HS-27A (cell line): Measurements from ENCODE around the gene ADSS1.
"Not testable (repeated sequence)": the region's sequence is repeated elsewhere in the genome, so short reads cannot be mapped to it uniquely, and the experiment has no call there.

Experiments used
- DNase-seq: peaks from one replicate; pipeline ENCODE4 v3.0.0-alpha.2; 2012; ENCODE audit warnings: low read depth, missing footprints

Gene ADSS1

GRCh38 chr14:104717646-104718045 lies 6.4 kb upstream of the ADSS1 start:
- DNase-seq = no peak

- no peak for DNase-seq
These were observed 5.9 kb upstream of the ADSS1 start for GRCh38 chr14:104718147-104718546.

GRCh38 chr14:104718871-104719270 lies 5.2 kb upstream of the ADSS1 start:
- DNase-seq = no peak

- no peak for DNase-seq
These were observed 4.7 kb upstream of the ADSS1 start for GRCh38 chr14:104719343-104719742.

- DNase-seq = no peak
These were observed 2.3 kb upstream of the ADSS1 start for GRCh38 chr14:104721505-104722431.

GRCh38 chr14:104722938-104723650 lies 935 bp upstream of the ADSS1 start:
- no peak for DNase-seq

- no peak for DNase-seq
These were observed 465 bp downstream of the ADSS1 start for GRCh38 chr14:104724407-104724980.

- DNase-seq = no peak
These were observed 1.1 kb downstream of the ADSS1 start for GRCh38 chr14:104724981-104725771.

- no peak for DNase-seq
These were observed 1.9 kb downstream of the ADSS1 start for GRCh38 chr14:104725772-104726548.

GRCh38 chr14:104726600-104727451 lies 2.8 kb downstream of the ADSS1 start:
- no peak for DNase-seq

GRCh38 chr14:104728631-104729030 lies 4.6 kb downstream of the ADSS1 start:
- no peak for DNase-seq

- not testable (repeated sequence) for DNase-seq
These were observed 5.3 kb downstream of the ADSS1 start for GRCh38 chr14:104729176-104729834.

GRCh38 chr14:104729835-104730181 lies 5.8 kb downstream of the ADSS1 start:
- no peak for DNase-seq

GRCh38 chr14:104730487-104730886 lies 6.5 kb downstream of the ADSS1 start:
- no peak for DNase-seq

GRCh38 chr14:104731320-104732294 lies 7.6 kb downstream of the ADSS1 start:
- DNase-seq = no peak

- no peak for DNase-seq
These were observed 8.4 kb downstream of the ADSS1 start for GRCh38 chr14:104732355-104732804.

GRCh38 chr14:104732931-104733681 lies 9.1 kb downstream of the ADSS1 start:
- no peak for DNase-seq
